ENCODE measurements around the gene PEPD.

PEPD gene

DNA sequence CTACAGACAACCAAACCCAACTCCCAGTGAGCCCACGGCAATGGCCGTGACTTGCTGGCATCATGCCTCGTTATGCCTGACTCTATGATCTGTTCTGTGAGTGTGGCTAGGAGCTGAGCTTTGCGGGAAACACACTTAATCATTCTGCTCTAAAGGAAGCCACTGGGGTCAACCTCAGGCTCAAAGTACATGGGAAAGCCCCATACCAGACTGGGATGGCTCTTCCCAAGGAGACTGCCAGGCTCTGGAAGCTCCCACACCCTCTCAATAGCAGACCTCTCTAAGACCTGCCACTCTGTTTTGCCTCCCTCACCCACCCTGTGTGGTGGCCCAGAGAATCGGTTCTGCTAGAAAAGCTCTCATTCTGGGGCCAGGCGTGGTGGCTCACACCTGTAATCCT is 2.2 kb downstream of the PEPD start:
- TF ChIP-seq, protein P1, sequence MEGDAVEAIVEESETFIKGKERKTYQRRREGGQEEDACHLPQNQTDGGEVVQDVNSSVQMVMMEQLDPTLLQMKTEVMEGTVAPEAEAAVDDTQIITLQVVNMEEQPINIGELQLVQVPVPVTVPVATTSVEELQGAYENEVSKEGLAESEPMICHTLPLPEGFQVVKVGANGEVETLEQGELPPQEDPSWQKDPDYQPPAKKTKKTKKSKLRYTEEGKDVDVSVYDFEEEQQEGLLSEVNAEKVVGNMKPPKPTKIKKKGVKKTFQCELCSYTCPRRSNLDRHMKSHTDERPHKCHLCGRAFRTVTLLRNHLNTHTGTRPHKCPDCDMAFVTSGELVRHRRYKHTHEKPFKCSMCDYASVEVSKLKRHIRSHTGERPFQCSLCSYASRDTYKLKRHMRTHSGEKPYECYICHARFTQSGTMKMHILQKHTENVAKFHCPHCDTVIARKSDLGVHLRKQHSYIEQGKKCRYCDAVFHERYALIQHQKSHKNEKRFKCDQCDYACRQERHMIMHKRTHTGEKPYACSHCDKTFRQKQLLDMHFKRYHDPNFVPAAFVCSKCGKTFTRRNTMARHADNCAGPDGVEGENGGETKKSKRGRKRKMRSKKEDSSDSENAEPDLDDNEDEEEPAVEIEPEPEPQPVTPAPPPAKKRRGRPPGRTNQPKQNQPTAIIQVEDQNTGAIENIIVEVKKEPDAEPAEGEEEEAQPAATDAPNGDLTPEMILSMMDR (IDR thresholded peaks at IDR 0.05; ENCODE audit: insufficient read depth, low read length, missing control alignments) = no peak
- H3K4me3 ChIP-seq (ENCODE audit: low read depth, low read length) = no peak overlapping the region
- DNase-seq (ENCODE audit: low read depth, low spot score) = no peak
- CTCF ChIA-PET = interaction anchor here (1.2 kb wide), 1 partner anchor 89 kb away, joined by 3 read pairs; no protein-coding TSS in a partner anchor
- POLR2A ChIA-PET = no interaction called here

DNA sequence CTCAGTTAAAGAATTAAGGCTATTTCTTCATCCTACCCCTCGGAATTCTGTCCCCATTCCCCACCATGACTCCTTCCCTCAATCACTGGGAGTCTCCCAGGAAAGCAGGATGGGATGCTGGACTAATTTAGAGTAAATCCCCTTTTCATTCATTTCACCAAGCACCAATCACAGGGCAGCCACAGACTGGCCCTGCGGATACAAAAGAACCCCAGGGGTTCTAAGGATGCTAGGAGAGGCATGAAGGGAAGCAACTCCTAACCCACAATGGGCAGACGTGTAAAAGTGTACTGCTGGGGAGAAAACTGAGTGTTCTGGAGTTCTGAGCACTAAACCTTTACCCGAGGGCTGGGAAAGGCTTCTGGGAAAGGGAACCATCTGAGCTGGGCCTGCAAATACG is 3.0 kb downstream of the PEPD start:
- no peak overlapping the region for H3K4me3 ChIP-seq (ENCODE audit: low read depth, low read length)
- ChIA-PET POLR2A (no interaction called here), CTCF (no interaction called here)
- no peak for DNase-seq (ENCODE audit: low read depth, low spot score)
- TF ChIP-seq, protein P1 (IDR thresholded peaks at IDR 0.05; ENCODE audit: insufficient read depth, low read length, missing control alignments) = no peak

DNA sequence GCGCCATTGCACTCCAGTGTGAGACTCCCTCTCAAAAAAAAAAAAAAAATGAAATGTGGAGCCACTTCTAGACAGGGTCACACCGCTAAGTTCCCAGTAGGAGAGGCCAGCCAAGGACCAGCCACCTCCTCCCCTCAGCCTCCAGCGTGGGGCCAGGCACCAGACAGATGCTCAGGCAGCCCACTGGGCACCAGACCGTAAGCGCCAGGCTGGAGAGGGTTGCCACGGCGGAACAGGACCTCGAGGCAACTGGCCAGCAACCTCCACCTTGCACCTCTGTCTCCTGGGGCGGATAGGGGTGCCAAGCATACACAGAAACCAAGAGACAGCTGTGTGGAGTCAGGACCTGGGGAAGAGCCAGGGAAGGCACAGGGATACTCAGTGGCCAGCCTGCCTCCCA is 3.7 kb downstream of the PEPD start:
- ChIA-PET POLR2A (no interaction called here), CTCF (no interaction called here)
- DNase-seq (ENCODE audit: low read depth, low spot score) = no peak
- TF ChIP-seq, protein P1 (IDR thresholded peaks at IDR 0.05; ENCODE audit: insufficient read depth, low read length, missing control alignments) = no peak
- H3K4me3 ChIP-seq (ENCODE audit: low read depth, low read length) = no peak overlapping the region

GRCh38 chr19:33515921-33516320 is 5.7 kb downstream of the PEPD start:
- POLR2A ChIA-PET = no interaction called here
- CTCF ChIA-PET = no interaction called here
- TF ChIP-seq, protein P1 (IDR thresholded peaks at IDR 0.05; ENCODE audit: insufficient read depth, low read length, missing control alignments) = no peak
- DNase-seq (ENCODE audit: low read depth, low spot score) = no peak
- no peak overlapping the region for H3K4me3 ChIP-seq (ENCODE audit: low read depth, low read length)

DNA sequence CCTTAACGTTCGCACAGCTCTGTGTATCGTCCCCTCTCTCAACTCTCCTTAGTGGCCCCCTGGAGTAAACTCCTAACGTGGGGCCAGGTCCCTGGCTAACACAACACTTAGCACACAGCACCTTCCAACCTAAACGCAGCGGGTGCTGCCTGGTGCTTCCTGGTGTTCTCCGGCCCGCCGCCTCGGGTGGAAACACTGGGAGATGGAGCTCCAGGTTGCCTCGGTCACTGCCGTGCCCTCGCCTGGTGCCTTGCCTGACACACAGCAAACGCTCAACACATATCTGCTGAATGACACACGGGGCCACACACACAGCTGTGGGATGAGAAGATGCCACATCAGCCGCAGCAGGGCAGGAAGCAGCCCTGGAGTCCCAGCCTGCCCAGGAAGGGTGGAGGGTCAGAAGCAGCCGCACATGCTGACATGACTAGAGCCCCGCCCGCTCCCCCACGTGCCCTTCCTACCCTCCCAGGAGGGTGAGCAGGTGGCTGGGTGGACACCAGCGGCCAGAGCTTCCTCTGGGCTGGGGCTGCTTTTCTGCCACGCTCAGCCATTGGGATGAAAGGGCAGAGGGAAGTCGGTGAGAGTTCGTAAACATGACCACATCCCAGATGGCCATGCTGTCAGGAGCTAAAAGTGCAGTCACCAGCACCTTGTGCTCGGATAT is 6.6 kb downstream of the PEPD start:
- ChIA-PET CTCF (no interaction called here), POLR2A (interaction anchor here (0.7 kb wide), 1 partner anchor 24 kb away, joined by 3 read pairs; no protein-coding TSS in a partner anchor)
- H3K4me3 ChIP-seq (ENCODE audit: low read depth, low read length) = no peak overlapping the region
- TF ChIP-seq, protein P1 (IDR thresholded peaks at IDR 0.05; ENCODE audit: insufficient read depth, low read length, missing control alignments) = no peak
- peak; percentile 9 for DNase-seq (ENCODE audit: low read depth, low spot score)

DNA sequence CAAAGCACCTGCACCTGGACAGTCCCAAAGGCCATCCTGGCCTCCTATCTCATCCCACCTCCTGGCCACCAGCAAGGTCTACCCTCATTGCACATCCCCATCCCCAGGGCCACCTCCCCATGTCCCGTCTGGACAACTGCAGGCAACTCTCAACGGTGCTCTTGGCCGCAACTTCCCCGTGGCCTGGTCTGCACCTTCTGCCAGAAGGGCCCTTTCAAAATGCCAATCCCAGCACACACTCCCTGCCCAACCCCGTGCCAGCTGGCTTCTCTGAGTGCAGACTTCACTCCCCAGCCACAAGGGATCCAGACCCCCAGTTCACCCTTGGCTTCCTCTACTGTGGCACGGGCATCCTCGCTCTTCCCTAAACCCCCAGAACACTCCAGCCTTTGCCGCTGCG is 8.2 kb downstream of the PEPD start:
- ChIA-PET CTCF (no interaction called here), POLR2A (no interaction called here)
- TF ChIP-seq, protein P1 (IDR thresholded peaks at IDR 0.05; ENCODE audit: insufficient read depth, low read length, missing control alignments) = no peak
- no peak for DNase-seq (ENCODE audit: low read depth, low spot score)
- no peak overlapping the region for H3K4me3 ChIP-seq (ENCODE audit: low read depth, low read length)
